Astrocyte (in vitro differentiated cells and primary cell): ENCODE data around the gene FOXL1.

Experiments
- EZH2 ChIP-seq: IDR thresholded peaks from 2 replicates; pipeline ENCODE4 v1.6.1; 2012; ENCODE audit warnings: mild to moderate bottlenecking, low read length, inconsistent platforms; ENCODE audit not compliant: insufficient read depth
- TF ChIP-seq, protein P1 (sequence below): IDR thresholded peaks from 2 replicates; pipeline ENCODE4 v1.5.1; 2011; ENCODE audit warnings: low read depth, mild to moderate bottlenecking, inconsistent platforms, low read length, moderate library complexity; ENCODE audit not compliant: insufficient read depth

DNA sequence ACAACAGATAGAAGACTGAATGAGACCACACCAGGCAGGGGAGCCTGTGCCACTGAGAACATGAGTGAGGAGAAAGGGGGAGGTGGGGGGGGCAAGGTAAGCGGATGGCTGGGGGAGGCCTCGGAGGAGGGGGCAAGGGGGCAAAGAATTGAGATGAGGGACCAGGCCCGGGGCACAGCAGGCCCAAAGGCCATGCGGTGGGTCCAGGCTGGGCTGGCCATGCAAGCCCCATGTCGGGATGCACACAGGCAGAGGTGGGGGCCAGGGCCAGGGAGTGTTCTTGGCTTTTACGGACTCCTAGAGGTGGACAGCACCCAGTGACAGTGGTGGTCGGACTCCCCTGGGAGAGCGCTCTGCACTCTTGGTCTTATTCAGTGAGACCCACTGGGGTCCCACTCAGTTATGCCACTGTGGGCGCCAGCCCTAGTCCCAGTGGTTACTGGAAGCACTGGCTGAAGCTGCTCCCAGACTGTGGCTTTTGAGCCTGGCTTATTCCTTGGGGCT is 18.5 kb upstream of the FOXL1 start:
- TF ChIP-seq, protein P1, sequence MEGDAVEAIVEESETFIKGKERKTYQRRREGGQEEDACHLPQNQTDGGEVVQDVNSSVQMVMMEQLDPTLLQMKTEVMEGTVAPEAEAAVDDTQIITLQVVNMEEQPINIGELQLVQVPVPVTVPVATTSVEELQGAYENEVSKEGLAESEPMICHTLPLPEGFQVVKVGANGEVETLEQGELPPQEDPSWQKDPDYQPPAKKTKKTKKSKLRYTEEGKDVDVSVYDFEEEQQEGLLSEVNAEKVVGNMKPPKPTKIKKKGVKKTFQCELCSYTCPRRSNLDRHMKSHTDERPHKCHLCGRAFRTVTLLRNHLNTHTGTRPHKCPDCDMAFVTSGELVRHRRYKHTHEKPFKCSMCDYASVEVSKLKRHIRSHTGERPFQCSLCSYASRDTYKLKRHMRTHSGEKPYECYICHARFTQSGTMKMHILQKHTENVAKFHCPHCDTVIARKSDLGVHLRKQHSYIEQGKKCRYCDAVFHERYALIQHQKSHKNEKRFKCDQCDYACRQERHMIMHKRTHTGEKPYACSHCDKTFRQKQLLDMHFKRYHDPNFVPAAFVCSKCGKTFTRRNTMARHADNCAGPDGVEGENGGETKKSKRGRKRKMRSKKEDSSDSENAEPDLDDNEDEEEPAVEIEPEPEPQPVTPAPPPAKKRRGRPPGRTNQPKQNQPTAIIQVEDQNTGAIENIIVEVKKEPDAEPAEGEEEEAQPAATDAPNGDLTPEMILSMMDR: no peak
- TF ChIP-seq EZH2: no peak
